Activated T-helper 1 cell treated with anti-CD3 and anti-CD28 coated beads, Interleukin-12 subunit alpha, Interleukin-12 subunit beta, Interleukin-2, Interleukin-4 antibody, amounts not matched to agents 30 ng/mL and 10 ng/mL and 1 ng/mL, durations not matched to agents 14 hours and 24 hours and 36 hours (primary cell): ENCODE data around the gene HMX1. TPM values are rescaled to one million over a fixed set of nuclear protein-coding genes. Genes with fewer than 3 reads are reported as not detected.

Experiments
- DNase-seq: peaks from one replicate; pipeline ENCODE4 v3.0.0; 2021; ENCODE audit warnings: low spot score
- H3K27ac Mint-ChIP-seq: one replicate; pipeline ENCODE4 v1.8.0; 2021; ENCODE audit warnings: mild to moderate bottlenecking, mixed read lengths
- H3K27me3 Mint-ChIP-seq: one replicate; pipeline ENCODE4 v1.8.0; 2022; ENCODE audit warnings: mild to moderate bottlenecking, moderate library complexity, mixed read lengths; ENCODE audit not compliant: insufficient read depth
- H3K36me3 Mint-ChIP-seq: one replicate; pipeline ENCODE4 v1.8.0; 2021; ENCODE audit warnings: low read depth, mixed read lengths
- H3K4me1 Mint-ChIP-seq: one replicate; pipeline ENCODE4 v1.8.0; 2021; ENCODE audit warnings: low read depth, mixed read lengths
- H3K4me3 Mint-ChIP-seq: one replicate; pipeline ENCODE4 v1.8.0; 2021; ENCODE audit warnings: mild to moderate bottlenecking, moderate library complexity, mixed read lengths
- H3K9me3 Mint-ChIP-seq: one replicate; pipeline ENCODE4 v1.8.0; 2021; ENCODE audit warnings: mixed read lengths
- intact Hi-C: fragments of 100-400 bp; cut with micrococcal nuclease; formaldehyde crosslinking; loops from one replicate; pipeline ENCODE4 v1.15.1; 2024
- total RNA-seq: library from RNA; stranded (reverse); gene quantifications from 2 replicates; pipeline ENCODE4 v1.2.3, GENCODE V29; 2022

Gene HMX1
- total RNA-seq, 1 donor from 2014 or later, result not detected

DNA sequence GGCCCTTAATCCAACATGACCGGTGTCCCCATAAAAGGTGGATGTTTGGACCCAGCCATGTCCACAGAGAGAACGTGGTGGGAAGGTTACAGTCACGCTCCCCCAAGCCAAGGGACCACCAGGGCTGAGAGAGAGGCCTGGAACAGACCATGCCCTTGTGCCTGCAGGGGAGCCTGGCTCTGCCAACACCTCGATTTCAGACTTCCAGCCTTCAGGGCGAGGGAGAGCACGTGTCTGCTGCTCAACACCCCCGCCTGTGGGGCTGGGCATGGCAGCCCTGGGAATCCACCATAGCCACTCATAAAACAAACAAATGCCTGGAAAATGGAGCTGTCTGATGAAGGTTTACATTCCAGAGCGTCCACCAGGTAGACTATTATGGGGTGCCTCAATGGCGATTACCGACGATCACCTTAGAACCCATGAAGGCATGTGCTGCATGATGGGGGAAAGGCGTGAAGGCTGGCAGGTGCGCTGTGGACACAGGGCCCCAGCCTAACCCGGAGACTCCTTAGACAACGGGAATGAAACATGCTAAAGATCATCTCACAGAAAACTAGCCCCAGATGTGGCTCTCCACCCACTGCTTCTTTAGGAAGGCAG, 42.3 kb upstream of the HMX1 start:
- H3K27ac Mint-ChIP-seq, result no peak overlapping the region
- DNase-seq, result no peak
- no peaks in the 10 kb centered on the region for H3K27me3 Mint-ChIP-seq
- no peaks in the 10 kb centered on the region for H3K9me3 Mint-ChIP-seq
- intact Hi-C loops, result no loop called here
- no peak overlapping the region for H3K4me3 Mint-ChIP-seq
- no peaks in the 10 kb centered on the region for H3K36me3 Mint-ChIP-seq
- no peaks in the 10 kb centered on the region for H3K4me1 Mint-ChIP-seq

- H3K27me3 Mint-ChIP-seq, result no peaks in the 10 kb centered on the region
- no peaks in the 10 kb centered on the region for H3K4me1 Mint-ChIP-seq
- no peak for DNase-seq
- H3K4me3 Mint-ChIP-seq, result no peak overlapping the region
- no peak overlapping the region for H3K27ac Mint-ChIP-seq
- no peaks in the 10 kb centered on the region for H3K9me3 Mint-ChIP-seq
- no peaks in the 10 kb centered on the region for H3K36me3 Mint-ChIP-seq
- intact Hi-C loops, result no loop called here
These were observed 41.6 kb upstream of the HMX1 start for GRCh38 chr4:8913121-8913857.

GRCh38 chr4:8912506-8912905, 40.9 kb upstream of the HMX1 start:
- no peaks in the 10 kb centered on the region for H3K4me1 Mint-ChIP-seq
- DNase-seq, result no peak

GRCh38 chr4:8912089-8912455, 40.4 kb upstream of the HMX1 start:
- Mint-ChIP-seq H3K9me3 (no peaks in the 10 kb centered on the region), H3K4me3 (no peak overlapping the region), H3K27ac (no peak overlapping the region), H3K36me3 (no peaks in the 10 kb centered on the region), H3K4me1 (no peaks in the 10 kb centered on the region), H3K27me3 (no peaks in the 10 kb centered on the region)
- intact Hi-C loops, result no loop called here
- no peak for DNase-seq

More at GRCh38 chr4:8912506-8912905, 40.9 kb upstream of the HMX1 start:
- no peaks in the 10 kb centered on the region for H3K27me3 Mint-ChIP-seq
- no peaks in the 10 kb centered on the region for H3K36me3 Mint-ChIP-seq
- no peak overlapping the region for H3K4me3 Mint-ChIP-seq
- H3K27ac Mint-ChIP-seq, result no peak overlapping the region
- H3K9me3 Mint-ChIP-seq, result no peaks in the 10 kb centered on the region
- intact Hi-C loops, result no loop called here

GRCh38 chr4:8911316-8912088, 39.9 kb upstream of the HMX1 start:
- H3K4me1 Mint-ChIP-seq, result no peaks in the 10 kb centered on the region
- H3K27me3 Mint-ChIP-seq, result no peaks in the 10 kb centered on the region
- H3K4me3 Mint-ChIP-seq, result no peak overlapping the region
- no peaks in the 10 kb centered on the region for H3K36me3 Mint-ChIP-seq
- H3K27ac Mint-ChIP-seq, result no peak overlapping the region
- DNase-seq, result no peak
- no peaks in the 10 kb centered on the region for H3K9me3 Mint-ChIP-seq
- intact Hi-C loops, result no loop called here

- intact Hi-C loops, result no loop called here
- no peak for DNase-seq
- no peaks in the 10 kb centered on the region for H3K9me3 Mint-ChIP-seq
- no peaks in the 10 kb centered on the region for H3K36me3 Mint-ChIP-seq
- no peaks in the 10 kb centered on the region for H3K4me1 Mint-ChIP-seq
- H3K4me3 Mint-ChIP-seq, result no peak overlapping the region
- H3K27ac Mint-ChIP-seq, result no peak overlapping the region
- H3K27me3 Mint-ChIP-seq, result no peaks in the 10 kb centered on the region
These were observed 39.2 kb upstream of the HMX1 start for GRCh38 chr4:8910822-8911315.

GRCh38 chr4:8910100-8910821, 38.6 kb upstream of the HMX1 start:
- intact Hi-C loops, result no loop called here
- Mint-ChIP-seq H3K4me3 (no peak overlapping the region), H3K27ac (no peak overlapping the region), H3K36me3 (no peaks in the 10 kb centered on the region), H3K9me3 (no peaks in the 10 kb centered on the region), H3K4me1 (no peaks in the 10 kb centered on the region), H3K27me3 (no peaks in the 10 kb centered on the region)
- DNase-seq, result no peak

DNA sequence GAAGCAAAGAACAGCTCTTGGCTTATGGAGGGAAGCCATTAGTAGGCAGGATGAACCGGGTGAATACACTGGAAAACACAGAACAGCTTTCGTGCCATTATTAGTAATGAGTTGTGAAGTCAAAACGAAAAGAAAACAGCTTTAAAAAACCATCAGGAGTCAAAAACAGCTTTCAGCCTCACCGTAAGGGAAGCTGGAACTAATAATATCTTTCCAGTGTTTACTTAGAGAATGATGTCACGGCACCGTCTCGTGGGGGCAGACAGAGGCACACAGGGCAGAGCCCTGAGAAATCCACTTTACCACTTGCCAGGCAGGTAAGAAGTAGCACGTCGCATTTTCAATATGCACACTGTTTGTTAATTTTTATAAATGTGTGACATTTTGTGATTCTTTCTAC, 37.9 kb upstream of the HMX1 start:
- no peak overlapping the region for H3K27ac Mint-ChIP-seq
- no peak overlapping the region for H3K4me3 Mint-ChIP-seq
- no peaks in the 10 kb centered on the region for H3K9me3 Mint-ChIP-seq
- no peaks in the 10 kb centered on the region for H3K27me3 Mint-ChIP-seq
- no peak for DNase-seq
- intact Hi-C loops, result no loop called here
- H3K4me1 Mint-ChIP-seq, result no peaks in the 10 kb centered on the region
- H3K36me3 Mint-ChIP-seq, result no peaks in the 10 kb centered on the region

DNA sequence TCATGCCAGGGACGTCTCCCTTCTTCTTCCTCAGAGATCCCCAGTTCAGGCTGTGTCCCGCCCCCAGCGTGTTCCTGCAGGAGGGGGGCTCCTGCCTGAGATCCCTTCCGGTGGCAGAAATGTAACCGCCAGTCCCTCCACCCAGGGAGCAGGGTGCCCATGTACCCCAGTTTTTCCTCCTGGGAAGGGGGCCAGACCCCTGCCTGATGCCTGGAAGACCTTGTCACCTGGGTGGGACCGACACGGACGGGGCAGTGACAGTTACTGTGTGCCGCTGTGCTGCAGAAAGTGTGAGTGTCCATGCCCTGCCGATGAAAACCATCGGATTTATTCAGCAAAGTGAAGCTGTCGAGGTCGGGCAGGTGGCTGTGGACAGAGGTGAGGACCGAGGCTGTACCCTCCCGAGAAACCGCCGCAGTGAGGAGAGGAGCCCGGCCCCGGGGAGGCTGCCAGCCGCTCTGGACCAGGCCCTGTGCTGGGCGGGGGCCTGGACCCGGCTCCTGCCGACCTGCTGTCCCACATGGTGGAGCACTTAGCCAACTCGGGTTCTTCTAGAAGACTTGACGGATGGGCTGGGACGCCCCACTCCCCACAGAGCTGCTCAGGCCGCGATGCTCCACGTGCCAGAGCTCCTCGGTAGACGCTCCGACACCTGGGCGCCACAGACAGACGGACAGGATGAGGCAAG, 36.7 kb upstream of the HMX1 start:
- no peak overlapping the region for H3K27ac Mint-ChIP-seq
- intact Hi-C loops, result no loop called here
- no peaks in the 10 kb centered on the region for H3K9me3 Mint-ChIP-seq

GRCh38 chr4:8907596-8908205, 36.1 kb upstream of the HMX1 start:
- Mint-ChIP-seq H3K4me1 (no peaks in the 10 kb centered on the region), H3K27me3 (no peaks in the 10 kb centered on the region), H3K4me3 (no peak overlapping the region), H3K9me3 (no peaks in the 10 kb centered on the region), H3K36me3 (no peaks in the 10 kb centered on the region), H3K27ac (no peak overlapping the region)
- DNase-seq, result no peak
- intact Hi-C loops, result no loop called here

More for the DNA sequence above, 36.7 kb upstream of the HMX1 start:
- no peak for DNase-seq
- Mint-ChIP-seq H3K36me3 (no peaks in the 10 kb centered on the region), H3K27me3 (no peaks in the 10 kb centered on the region), H3K4me1 (no peaks in the 10 kb centered on the region), H3K4me3 (no peak overlapping the region)

- peaks cover under 1% of the 10 kb centered on the region for H3K9me3 Mint-ChIP-seq
- H3K27ac Mint-ChIP-seq, result no peak overlapping the region
- intact Hi-C loops, result no loop called here
- no peak overlapping the region for H3K4me3 Mint-ChIP-seq
- H3K36me3 Mint-ChIP-seq, result no peaks in the 10 kb centered on the region
- no peaks in the 10 kb centered on the region for H3K4me1 Mint-ChIP-seq
- no peaks in the 10 kb centered on the region for H3K27me3 Mint-ChIP-seq
- DNase-seq, result no peak
These were observed 35.5 kb upstream of the HMX1 start for GRCh38 chr4:8906991-8907595.

DNA sequence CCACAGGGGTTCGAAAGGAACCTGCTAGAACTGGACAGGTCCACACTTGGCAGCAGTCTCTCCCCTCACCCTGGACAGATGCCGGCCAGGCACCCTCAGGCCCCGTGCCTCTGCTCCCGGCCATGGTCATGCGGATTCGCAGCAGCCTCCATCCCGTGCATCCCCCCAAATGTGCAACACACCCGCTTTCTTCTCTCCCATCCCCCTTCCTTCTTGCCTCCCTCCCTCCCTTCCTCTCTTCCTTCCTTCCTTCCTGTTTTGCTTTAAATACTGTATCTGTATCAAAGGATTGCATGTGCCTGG, 35.0 kb upstream of the HMX1 start:
- DNase-seq, result no peak
- Mint-ChIP-seq H3K27me3 (no peaks in the 10 kb centered on the region), H3K36me3 (no peaks in the 10 kb centered on the region), H3K4me1 (no peaks in the 10 kb centered on the region), H3K27ac (no peak overlapping the region), H3K4me3 (no peak overlapping the region), H3K9me3 (peaks cover 6% of the 10 kb centered on the region)
- intact Hi-C loops, result no loop called here
